ENCODE measurements around the gene PTPRE.

Gene PTPRE

DNA sequence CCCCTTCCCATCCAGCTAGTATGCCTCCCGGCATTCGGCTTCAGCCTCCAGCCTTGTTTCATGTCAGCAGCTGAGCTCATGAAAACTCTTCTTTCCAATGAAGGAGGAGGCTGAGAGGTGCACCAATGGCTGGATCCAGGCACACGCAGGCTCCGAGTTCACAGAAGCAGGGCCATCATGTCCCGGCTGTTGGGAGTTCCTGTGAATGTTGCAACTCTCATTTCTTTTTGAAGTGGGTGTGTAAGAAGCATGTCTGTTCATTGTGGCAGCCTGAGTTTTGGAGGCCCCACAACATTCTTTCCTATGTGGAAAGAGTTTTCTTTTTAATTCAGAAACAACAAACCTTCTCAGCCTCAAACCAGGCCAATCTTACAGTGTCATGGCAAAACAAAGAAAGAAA, 89.7 kb downstream of the PTPRE start:
- no peak for DNase-seq
- H3K36me3 ChIP-seq: no peaks in the 10 kb centered on the region
- TF ChIP-seq, protein P1, sequence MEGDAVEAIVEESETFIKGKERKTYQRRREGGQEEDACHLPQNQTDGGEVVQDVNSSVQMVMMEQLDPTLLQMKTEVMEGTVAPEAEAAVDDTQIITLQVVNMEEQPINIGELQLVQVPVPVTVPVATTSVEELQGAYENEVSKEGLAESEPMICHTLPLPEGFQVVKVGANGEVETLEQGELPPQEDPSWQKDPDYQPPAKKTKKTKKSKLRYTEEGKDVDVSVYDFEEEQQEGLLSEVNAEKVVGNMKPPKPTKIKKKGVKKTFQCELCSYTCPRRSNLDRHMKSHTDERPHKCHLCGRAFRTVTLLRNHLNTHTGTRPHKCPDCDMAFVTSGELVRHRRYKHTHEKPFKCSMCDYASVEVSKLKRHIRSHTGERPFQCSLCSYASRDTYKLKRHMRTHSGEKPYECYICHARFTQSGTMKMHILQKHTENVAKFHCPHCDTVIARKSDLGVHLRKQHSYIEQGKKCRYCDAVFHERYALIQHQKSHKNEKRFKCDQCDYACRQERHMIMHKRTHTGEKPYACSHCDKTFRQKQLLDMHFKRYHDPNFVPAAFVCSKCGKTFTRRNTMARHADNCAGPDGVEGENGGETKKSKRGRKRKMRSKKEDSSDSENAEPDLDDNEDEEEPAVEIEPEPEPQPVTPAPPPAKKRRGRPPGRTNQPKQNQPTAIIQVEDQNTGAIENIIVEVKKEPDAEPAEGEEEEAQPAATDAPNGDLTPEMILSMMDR (IDR thresholded peaks at IDR 0.05; ENCODE audit: low read depth, low read length): no peak
- no peak overlapping the region for H3K4me3 ChIP-seq (ENCODE audit: low read depth, low read length)
- no peaks in the 10 kb centered on the region for H3K27me3 ChIP-seq (ENCODE audit: insufficient read depth, low read depth, severe bottlenecking)
- H3K9me3 ChIP-seq (ENCODE audit: severe bottlenecking): no peaks in the 10 kb centered on the region
- H3K27ac ChIP-seq: no peak overlapping the region

GRCh38 chr10:127997271-127997670, 90.4 kb downstream of the PTPRE start:
- TF ChIP-seq, protein P1 (IDR thresholded peaks at IDR 0.05; ENCODE audit: low read depth, low read length): no peak
- Histone ChIP-seq H3K36me3 (no peaks in the 10 kb centered on the region), H3K9me3 (ENCODE audit: severe bottlenecking) (no peaks in the 10 kb centered on the region), H3K27ac (no peak overlapping the region), H3K27me3 (ENCODE audit: insufficient read depth, low read depth, severe bottlenecking) (no peaks in the 10 kb centered on the region), H3K4me3 (ENCODE audit: low read depth, low read length) (no peak overlapping the region)
- no peak for DNase-seq

DNA sequence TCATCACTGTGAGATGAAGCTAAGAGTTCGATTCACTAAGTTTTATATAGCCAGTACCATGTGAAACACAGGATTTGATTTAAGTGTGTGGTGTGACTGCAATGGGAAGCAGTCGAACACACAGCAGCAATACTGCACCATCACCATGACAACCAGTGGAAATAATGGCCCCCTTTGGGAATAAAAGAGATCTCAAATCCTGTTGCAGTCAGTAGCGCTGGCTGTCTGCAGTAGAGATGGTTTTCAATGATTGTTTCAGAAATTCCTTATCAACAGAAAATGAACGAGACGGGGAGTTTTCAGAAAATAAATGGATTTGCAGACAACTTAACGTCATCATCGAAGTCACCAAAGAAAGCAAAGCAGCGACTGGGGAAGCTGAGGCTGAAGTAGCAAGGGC, 91.0 kb downstream of the PTPRE start:
- TF ChIP-seq, protein P1 (IDR thresholded peaks at IDR 0.05; ENCODE audit: low read depth, low read length): no peak
- Histone ChIP-seq H3K27ac (no peak overlapping the region), H3K9me3 (ENCODE audit: severe bottlenecking) (no peaks in the 10 kb centered on the region), H3K36me3 (no peaks in the 10 kb centered on the region), H3K4me3 (ENCODE audit: low read depth, low read length) (no peak overlapping the region), H3K27me3 (ENCODE audit: insufficient read depth, low read depth, severe bottlenecking) (no peaks in the 10 kb centered on the region)
- DNase-seq: no peak

DNA sequence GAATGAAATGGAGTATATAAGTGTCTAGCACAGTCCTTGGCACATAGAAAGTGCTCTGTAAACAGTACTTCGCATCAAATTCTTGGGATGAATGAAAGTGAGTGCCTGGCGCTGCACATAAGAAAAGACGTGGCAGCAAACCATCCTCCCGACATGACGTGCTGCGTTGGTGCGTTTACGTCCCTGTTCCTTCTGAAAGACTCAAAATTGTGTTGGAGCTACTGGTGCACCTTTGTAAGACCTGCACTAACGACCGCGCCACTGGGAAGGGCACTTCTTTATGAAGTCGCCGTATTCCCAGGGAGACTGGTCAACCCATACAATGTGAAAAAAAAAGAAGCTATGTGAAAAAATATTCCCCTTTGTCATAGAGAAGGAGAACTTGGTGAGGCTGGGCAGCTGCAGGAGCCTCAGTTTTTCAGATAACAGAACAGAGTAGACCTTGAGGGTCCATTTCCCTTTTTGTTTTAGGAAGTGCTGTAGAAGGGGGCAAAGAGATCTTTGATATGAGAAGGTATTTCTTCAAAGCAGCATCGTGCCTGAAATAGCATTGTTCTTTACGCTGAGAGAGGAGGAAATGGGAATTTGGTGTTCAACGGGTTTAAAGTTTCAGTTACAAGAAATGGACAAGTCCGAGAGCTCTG, 91.7 kb downstream of the PTPRE start:
- no peak for DNase-seq
- TF ChIP-seq, protein P1 (IDR thresholded peaks at IDR 0.05; ENCODE audit: low read depth, low read length): no peak
- H3K27me3 ChIP-seq (ENCODE audit: insufficient read depth, low read depth, severe bottlenecking): no peaks in the 10 kb centered on the region
- H3K4me3 ChIP-seq (ENCODE audit: low read depth, low read length): no peak overlapping the region
- H3K36me3 ChIP-seq: no peaks in the 10 kb centered on the region
- no peak overlapping the region for H3K27ac ChIP-seq
- no peaks in the 10 kb centered on the region for H3K9me3 ChIP-seq (ENCODE audit: severe bottlenecking)

DNA sequence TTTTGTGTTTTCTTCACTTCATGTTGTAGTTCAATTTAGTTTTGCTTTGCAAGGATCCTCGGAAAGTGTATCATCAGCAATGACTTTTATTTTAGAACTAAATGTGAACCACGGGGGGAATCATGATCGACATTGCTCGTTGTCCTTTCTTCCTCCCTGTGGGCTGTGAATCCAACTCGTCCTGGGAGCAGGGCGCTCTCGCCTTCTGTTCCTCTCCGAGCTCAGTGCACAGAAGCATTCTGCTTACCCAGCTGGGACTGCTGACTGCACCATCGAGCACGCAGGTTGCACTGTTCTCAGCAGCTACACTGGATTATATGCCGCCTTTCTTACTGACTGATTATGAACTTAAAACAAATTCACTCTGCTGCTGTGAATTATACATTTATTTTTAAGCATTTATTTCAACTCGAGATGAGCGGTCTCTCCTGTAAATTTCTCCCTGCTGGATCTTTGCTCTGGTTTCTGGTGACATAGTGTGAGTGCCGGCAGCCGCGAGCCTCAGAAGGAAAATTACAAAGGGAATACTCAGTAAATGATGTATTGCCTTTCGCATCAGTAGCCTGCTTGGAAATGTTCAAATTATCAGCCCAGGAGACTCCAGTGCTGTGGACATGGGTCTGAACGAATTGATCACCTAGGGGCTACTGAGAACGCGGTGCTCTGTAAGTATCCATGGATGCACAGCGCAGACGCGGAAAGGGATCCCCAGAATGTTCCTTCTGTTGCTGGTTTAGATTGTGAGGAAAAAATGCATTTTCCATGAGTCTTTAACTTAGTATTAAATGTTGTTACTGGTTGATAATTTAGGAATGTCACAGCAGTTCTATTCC, 92.6 kb downstream of the PTPRE start:
- Histone ChIP-seq H3K9me3 (ENCODE audit: severe bottlenecking) (no peaks in the 10 kb centered on the region), H3K36me3 (no peaks in the 10 kb centered on the region), H3K27ac (no peak overlapping the region), H3K27me3 (ENCODE audit: insufficient read depth, low read depth, severe bottlenecking) (no peaks in the 10 kb centered on the region), H3K4me3 (ENCODE audit: low read depth, low read length) (no peak overlapping the region)
- DNase-seq: no peak
- TF ChIP-seq, protein P1 (IDR thresholded peaks at IDR 0.05; ENCODE audit: low read depth, low read length): no peak
